H1 (cell line): Measurements from ENCODE around the gene ZNF148. TPM values are rescaled to one million over a fixed set of nuclear protein-coding genes. Genes with fewer than 3 reads are reported as not detected.

Experiments used
- SIRT6 ChIP-seq: IDR thresholded peaks from one replicate; pipeline ENCODE4 v1.7.1; 2012; ENCODE audit warnings: low read length, inconsistent platforms
- polyA plus RNA-seq, 7 experiments: library from polyadenylated mRNA; depleted of rRNA in 3 of 7; stranded (reverse) in 5 of 7; unstranded in 2 of 7; fragments of >200 nt in 5 of 7; fragments of 200-250 nt in 2 of 7; gene quantifications; 1 replicate in 5 of 7; 2 replicates in 1 of 7; 4 replicates in 1 of 7; pipeline versions ENCODE4 v1.2.1 to v1.2.3, GENCODE V29; 2011 to 2013; ENCODE audit warnings: missing spikeins in 2 of 7, mixed read lengths in 2 of 7
- total RNA-seq: library from RNA; stranded (reverse); fragmentation: NEBNext Ultra II Directional; extraction: Animal tissue kit (Norgen Biotek cat#: 25700); gene quantifications from 2 replicates; pipeline ENCODE4 v1.2.1, GENCODE V29; 2021
- TF ChIP-seq, protein P1 (sequence below): fragments of 300-600 bp; sonication (generic); IDR thresholded peaks from 2 replicates; pipeline ENCODE4 v1.7.1; 2012; ENCODE audit warnings: low read length, moderate library complexity, mild to moderate bottlenecking, inconsistent platforms; ENCODE audit not compliant: insufficient replicate concordance

Gene ZNF148
- total and polyA plus RNA-seq, 2 of the 8 experiments (the other 6 are each of a cell fraction or from before 2014, with no cell fraction given): 3.7 to 22.6 TPM

- TF ChIP-seq, protein P1, sequence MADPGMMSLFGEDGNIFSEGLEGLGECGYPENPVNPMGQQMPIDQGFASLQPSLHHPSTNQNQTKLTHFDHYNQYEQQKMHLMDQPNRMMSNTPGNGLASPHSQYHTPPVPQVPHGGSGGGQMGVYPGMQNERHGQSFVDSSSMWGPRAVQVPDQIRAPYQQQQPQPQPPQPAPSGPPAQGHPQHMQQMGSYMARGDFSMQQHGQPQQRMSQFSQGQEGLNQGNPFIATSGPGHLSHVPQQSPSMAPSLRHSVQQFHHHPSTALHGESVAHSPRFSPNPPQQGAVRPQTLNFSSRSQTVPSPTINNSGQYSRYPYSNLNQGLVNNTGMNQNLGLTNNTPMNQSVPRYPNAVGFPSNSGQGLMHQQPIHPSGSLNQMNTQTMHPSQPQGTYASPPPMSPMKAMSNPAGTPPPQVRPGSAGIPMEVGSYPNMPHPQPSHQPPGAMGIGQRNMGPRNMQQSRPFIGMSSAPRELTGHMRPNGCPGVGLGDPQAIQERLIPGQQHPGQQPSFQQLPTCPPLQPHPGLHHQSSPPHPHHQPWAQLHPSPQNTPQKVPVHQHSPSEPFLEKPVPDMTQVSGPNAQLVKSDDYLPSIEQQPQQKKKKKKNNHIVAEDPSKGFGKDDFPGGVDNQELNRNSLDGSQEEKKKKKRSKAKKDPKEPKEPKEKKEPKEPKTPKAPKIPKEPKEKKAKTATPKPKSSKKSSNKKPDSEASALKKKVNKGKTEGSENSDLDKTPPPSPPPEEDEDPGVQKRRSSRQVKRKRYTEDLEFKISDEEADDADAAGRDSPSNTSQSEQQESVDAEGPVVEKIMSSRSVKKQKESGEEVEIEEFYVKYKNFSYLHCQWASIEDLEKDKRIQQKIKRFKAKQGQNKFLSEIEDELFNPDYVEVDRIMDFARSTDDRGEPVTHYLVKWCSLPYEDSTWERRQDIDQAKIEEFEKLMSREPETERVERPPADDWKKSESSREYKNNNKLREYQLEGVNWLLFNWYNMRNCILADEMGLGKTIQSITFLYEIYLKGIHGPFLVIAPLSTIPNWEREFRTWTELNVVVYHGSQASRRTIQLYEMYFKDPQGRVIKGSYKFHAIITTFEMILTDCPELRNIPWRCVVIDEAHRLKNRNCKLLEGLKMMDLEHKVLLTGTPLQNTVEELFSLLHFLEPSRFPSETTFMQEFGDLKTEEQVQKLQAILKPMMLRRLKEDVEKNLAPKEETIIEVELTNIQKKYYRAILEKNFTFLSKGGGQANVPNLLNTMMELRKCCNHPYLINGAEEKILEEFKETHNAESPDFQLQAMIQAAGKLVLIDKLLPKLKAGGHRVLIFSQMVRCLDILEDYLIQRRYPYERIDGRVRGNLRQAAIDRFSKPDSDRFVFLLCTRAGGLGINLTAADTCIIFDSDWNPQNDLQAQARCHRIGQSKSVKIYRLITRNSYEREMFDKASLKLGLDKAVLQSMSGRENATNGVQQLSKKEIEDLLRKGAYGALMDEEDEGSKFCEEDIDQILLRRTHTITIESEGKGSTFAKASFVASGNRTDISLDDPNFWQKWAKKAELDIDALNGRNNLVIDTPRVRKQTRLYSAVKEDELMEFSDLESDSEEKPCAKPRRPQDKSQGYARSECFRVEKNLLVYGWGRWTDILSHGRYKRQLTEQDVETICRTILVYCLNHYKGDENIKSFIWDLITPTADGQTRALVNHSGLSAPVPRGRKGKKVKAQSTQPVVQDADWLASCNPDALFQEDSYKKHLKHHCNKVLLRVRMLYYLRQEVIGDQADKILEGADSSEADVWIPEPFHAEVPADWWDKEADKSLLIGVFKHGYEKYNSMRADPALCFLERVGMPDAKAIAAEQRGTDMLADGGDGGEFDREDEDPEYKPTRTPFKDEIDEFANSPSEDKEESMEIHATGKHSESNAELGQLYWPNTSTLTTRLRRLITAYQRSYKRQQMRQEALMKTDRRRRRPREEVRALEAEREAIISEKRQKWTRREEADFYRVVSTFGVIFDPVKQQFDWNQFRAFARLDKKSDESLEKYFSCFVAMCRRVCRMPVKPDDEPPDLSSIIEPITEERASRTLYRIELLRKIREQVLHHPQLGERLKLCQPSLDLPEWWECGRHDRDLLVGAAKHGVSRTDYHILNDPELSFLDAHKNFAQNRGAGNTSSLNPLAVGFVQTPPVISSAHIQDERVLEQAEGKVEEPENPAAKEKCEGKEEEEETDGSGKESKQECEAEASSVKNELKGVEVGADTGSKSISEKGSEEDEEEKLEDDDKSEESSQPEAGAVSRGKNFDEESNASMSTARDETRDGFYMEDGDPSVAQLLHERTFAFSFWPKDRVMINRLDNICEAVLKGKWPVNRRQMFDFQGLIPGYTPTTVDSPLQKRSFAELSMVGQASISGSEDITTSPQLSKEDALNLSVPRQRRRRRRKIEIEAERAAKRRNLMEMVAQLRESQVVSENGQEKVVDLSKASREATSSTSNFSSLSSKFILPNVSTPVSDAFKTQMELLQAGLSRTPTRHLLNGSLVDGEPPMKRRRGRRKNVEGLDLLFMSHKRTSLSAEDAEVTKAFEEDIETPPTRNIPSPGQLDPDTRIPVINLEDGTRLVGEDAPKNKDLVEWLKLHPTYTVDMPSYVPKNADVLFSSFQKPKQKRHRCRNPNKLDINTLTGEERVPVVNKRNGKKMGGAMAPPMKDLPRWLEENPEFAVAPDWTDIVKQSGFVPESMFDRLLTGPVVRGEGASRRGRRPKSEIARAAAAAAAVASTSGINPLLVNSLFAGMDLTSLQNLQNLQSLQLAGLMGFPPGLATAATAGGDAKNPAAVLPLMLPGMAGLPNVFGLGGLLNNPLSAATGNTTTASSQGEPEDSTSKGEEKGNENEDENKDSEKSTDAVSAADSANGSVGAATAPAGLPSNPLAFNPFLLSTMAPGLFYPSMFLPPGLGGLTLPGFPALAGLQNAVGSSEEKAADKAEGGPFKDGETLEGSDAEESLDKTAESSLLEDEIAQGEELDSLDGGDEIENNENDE: no peak
- no peak for TF ChIP-seq SIRT6
These were observed 27.5 kb upstream of the ZNF148 start (continued) for GRCh38 chr3:125402639-125403038.
